ENCODE measurements around the gene CPEB4.
A peak's percentile ranks its signal among the peaks of the same experiment; 100 is the strongest.

Gene CPEB4

GRCh38 chr5:173916233-173916632 lies 28.1 kb downstream of the CPEB4 start:
- peak; percentile 56 to 57 for DNase-seq

- peak; percentile 60 to 62 for DNase-seq
These were observed 29.9 kb downstream of the CPEB4 start for GRCh38 chr5:173917788-173918786.

- DNase-seq: peak in 1 of 2 donors; percentile 7
These were observed 31.3 kb downstream of the CPEB4 start for GRCh38 chr5:173919443-173919842.

- peak; percentile 43 to 80 for DNase-seq
These were observed 32.0 kb downstream of the CPEB4 start for GRCh38 chr5:173920024-173920753.

DNA sequence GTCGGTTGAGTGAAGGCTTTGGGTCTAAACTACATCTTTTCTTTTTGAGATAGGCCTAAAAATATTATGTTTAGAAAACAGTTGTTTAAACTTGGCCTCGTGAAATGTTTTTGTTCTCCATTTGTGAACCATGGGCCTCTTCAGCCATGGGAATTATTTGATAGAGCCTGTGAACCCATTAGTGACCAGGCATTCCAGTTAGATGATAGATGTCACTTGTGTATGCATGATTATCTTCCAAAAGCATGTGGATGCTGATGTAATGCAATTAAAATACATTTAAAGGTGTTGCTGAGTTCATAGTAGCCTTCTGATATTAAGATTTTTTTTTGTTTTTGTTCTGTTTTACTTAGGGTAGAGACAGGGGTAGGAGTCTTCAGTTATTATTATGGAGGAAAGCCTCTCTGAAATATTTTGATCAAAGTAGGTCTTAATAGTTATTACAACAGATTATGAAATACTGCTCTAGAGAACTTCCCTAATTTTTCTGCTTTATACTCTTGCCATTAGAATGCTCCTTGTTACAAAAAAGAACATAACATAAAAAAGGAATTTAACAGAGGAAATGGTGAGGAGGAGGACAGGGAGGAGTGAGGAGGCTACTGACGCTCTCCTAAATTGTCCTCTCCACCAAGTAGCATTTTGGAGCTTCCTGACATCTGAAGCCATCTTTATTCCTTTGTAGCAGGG lies 32.9 kb downstream of the CPEB4 start:
- peak; percentile 41 to 79 for DNase-seq

- peak in 1 of 2 donors; percentile 40 for DNase-seq
These were observed 34.4 kb downstream of the CPEB4 start for GRCh38 chr5:173922527-173922926.

GRCh38 chr5:173923218-173924095 lies 35.3 kb downstream of the CPEB4 start:
- DNase-seq: no peak

GRCh38 chr5:173924899-173925298 lies 36.8 kb downstream of the CPEB4 start:
- no peak for DNase-seq

DNA sequence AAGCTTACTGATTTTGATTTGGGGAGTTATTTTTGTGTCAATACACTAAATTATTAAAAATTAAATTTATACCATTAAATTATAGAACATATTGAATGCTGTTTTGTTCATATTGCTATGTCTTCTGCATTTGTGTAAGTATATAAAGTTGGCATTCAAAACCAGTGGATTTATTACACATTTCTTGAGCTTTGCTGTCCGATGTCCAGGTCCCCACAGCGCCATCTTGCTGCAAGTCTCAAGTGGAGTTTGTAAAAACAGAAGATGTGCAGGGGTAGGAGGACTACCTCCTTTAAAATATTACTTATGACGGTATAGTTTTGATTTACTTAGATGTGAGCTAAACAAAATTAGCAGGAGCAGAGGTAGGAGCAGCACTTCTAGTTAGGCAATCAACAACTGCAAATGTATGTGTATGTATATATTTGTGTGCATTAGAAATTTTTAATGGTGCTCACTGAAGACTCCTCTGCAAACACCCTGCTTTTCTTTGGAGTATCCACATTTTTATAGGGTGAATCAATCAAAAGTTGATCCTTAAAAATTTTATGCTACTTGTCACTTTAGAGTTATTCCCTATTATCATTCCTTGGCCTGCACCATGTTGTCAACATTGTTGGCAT lies 37.4 kb downstream of the CPEB4 start:
- DNase-seq: peak; percentile 21 to 37

- DNase-seq: peak in 1 of 2 donors; percentile 59
These were observed 38.2 kb downstream of the CPEB4 start for GRCh38 chr5:173926359-173926758.

- peak; percentile 55 to 79 for DNase-seq
These were observed 40.9 kb downstream of the CPEB4 start for GRCh38 chr5:173928871-173929574.

GRCh38 chr5:173932695-173933139 lies 44.6 kb downstream of the CPEB4 start:
- DNase-seq: no peak

DNA sequence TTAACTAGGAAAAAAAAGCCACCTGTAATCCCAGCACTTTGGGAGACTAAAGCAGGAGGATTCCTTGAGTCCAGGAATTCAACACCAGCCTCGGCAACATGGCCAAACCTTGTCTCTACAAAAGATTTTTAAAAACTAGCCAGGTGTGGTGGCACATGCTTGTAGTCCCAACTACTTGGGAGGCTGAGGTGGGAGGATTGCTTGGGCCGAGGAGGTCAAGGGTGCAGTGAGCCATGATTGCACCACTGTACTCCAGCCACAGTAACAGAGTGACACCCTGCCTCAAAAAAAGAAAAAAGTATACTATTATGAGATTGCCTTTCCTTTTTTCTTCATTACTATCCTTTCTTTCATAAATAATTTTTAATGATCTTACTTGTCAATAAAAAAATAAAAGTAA lies 45.8 kb downstream of the CPEB4 start:
- no peak for DNase-seq

GRCh38 chr5:173935396-173935795 lies 47.2 kb downstream of the CPEB4 start:
- DNase-seq: no peak

- peak; percentile 73 to 96 for DNase-seq
These were observed 52.1 kb downstream of the CPEB4 start for GRCh38 chr5:173940269-173940668.

GRCh38 chr5:173941102-173941501 lies 53.0 kb downstream of the CPEB4 start:
- DNase-seq: no peak

DNA sequence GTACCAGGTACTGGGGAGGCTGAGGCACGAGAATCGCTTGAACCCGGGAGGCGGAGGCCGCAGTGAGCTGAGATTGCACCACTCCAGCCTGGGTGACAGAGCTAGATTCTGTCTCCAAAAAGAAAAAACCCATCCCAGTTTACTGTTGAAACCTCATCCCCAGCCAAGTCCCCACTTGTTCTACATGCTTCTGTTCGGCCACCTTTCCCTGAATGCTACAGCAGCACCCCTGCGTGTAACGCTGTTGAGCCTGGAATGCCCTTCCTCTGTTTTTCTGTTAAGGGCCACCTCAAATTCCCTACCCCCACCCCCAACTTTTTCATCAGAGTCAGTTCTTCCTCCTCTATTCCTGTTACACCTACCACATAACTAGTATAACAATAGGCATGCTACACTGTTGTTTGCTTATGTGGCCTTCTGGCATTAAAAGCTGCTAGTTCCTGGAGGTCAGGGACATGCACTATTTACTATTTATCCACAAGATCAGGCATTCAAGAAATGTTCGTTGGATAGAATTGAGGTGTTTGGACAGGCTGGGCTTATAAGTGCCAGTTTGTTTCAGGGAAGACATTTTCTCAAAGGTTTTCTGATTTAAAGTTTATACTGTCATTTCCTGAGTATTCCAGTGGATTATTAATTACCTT lies 53.7 kb downstream of the CPEB4 start:
- no peak for DNase-seq

GRCh38 chr5:173944511-173944910 lies 56.4 kb downstream of the CPEB4 start:
- DNase-seq: no peak

DNA sequence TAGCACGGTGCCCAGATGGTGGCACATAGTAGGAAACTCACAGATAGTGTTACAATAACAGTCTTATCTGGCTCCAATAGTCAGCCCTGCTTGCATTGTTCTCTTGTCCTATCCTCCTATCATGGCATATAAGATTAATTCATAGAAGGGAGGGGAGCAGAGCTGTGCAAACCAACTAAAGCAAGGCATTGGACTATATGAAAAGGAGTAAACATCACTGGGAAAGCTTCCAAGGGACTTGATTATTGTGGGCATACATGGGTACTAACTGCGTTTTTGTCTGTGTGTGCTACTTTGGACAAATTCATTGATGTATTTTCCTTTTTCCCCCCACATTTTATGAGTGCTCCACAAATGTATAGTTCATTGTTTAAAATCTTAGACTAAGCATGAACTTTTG lies 57.0 kb downstream of the CPEB4 start:
- no peak for DNase-seq

- no peak for DNase-seq
These were observed 58.2 kb downstream of the CPEB4 start for GRCh38 chr5:173946323-173946722.
